ENCODE data around the gene DIMT1. TPM values are rescaled to one million over a fixed set of nuclear protein-coding genes. Genes with fewer than 3 reads are reported as not detected.

The DIMT1 gene
- total and polyA plus RNA-seq, 2 of the 4 experiments (the other 2 are of a cell fraction) = 27.5 to 46.4 TPM

DNA sequence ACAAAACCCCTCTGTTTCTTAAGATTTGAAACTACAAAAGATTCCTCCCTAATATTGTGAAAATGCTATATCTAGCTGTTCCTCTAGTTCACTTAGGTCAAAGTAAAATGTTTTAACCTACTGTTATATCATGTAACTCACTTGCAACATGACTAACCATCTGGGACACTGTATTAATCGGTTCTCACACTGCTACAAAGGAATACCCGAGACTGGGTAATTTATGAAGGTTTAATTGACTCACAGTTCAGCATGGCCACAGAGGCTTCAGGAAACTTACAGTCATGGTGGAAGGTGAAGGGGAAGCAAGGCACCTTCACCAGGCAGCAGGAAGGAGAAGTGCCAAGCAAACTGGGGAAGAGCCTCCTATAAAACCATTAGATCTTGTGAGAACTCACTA, 34.7 kb downstream of the DIMT1 start:
- TF ChIP-seq CEBPB (IDR thresholded peaks at IDR 0.05; ENCODE audit: low read depth, low read length) (no peak), RFX5 (IDR thresholded peaks at IDR 0.05; ENCODE audit: low read depth, low read length) (no peak), POLR2A (IDR thresholded peaks at IDR 0.05; ENCODE audit: low read depth, low read length) (no peak), CHD1 (IDR thresholded peaks at IDR 0.05; ENCODE audit: low read depth, low read length) (no peak), MAFK (IDR thresholded peaks at IDR 0.05; ENCODE audit: low read depth, low read length) (no peak), MAZ (IDR thresholded peaks at IDR 0.05; ENCODE audit: borderline replicate concordance, low read depth, low read length) (no peak), BHLHE40 (IDR thresholded peaks at IDR 0.05; ENCODE audit: low read depth, low read length) (no peak), FOS (IDR thresholded peaks at IDR 0.05; ENCODE audit: low read depth, low read length) (no peak), MXI1 (IDR thresholded peaks at IDR 0.05; ENCODE audit: borderline replicate concordance, low read depth, low read length) (no peak), RCOR1 (IDR thresholded peaks at IDR 0.05; ENCODE audit: insufficient replicate concordance, low read length) (no peak), RAD21 (IDR thresholded peaks at IDR 0.05; ENCODE audit: low read length) (no peak)
- TF ChIP-seq, protein P1, sequence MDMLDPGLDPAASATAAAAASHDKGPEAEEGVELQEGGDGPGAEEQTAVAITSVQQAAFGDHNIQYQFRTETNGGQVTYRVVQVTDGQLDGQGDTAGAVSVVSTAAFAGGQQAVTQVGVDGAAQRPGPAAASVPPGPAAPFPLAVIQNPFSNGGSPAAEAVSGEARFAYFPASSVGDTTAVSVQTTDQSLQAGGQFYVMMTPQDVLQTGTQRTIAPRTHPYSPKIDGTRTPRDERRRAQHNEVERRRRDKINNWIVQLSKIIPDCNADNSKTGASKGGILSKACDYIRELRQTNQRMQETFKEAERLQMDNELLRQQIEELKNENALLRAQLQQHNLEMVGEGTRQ (IDR thresholded peaks at IDR 0.05; ENCODE audit: low read depth, low read length) = no peak
- TF ChIP-seq, protein P2, sequence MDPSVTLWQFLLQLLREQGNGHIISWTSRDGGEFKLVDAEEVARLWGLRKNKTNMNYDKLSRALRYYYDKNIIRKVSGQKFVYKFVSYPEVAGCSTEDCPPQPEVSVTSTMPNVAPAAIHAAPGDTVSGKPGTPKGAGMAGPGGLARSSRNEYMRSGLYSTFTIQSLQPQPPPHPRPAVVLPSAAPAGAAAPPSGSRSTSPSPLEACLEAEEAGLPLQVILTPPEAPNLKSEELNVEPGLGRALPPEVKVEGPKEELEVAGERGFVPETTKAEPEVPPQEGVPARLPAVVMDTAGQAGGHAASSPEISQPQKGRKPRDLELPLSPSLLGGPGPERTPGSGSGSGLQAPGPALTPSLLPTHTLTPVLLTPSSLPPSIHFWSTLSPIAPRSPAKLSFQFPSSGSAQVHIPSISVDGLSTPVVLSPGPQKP (IDR thresholded peaks at IDR 0.05; ENCODE audit: borderline replicate concordance, low read depth, low read length) = no peak
- no peak overlapping the region for H3K56ac ChIP-seq (ENCODE audit: extremely low read depth, insufficient read depth, low read length)
- in situ Hi-C loops (cut with MboI; ENCODE audit: low sequenced_read_pairs) (no loop called here), dilution Hi-C loops (cut with HindIII; ENCODE audit: low sequenced_read_pairs, unreplicated experiment) (no loop called here), intact Hi-C loops (cut with micrococcal nuclease) (no loop called here)
- no peak overlapping the region for H2BK15ac ChIP-seq (ENCODE audit: low read depth, low read length)
- BruUV-seq (replicated peaks) = no TSS peak
- peaks cover 17% of the 10 kb centered on the region for H3K36me3 ChIP-seq (ENCODE audit: control insufficient read depth, insufficient read depth, low read length)
- no peak overlapping the region for H4K91ac ChIP-seq (ENCODE audit: insufficient read depth, low read depth, low read length)
- no peak overlapping the region for H2BK120ac ChIP-seq (ENCODE audit: low read depth, low read length)
- no peak overlapping the region for H3K18ac ChIP-seq (ENCODE audit: low read depth, low read length)
- no peaks in the 10 kb centered on the region for H3K27me3 ChIP-seq (ENCODE audit: control insufficient read depth, insufficient read depth, low read length)
- H3K9ac ChIP-seq (ENCODE audit: low read depth, low read length) = no peak overlapping the region
- H2AFZ ChIP-seq (replicated peaks; ENCODE audit: low read length, poor library complexity) = no peak overlapping the region
- no peak overlapping the region for H3K4ac ChIP-seq (ENCODE audit: low read depth, low read length)
- H4K8ac ChIP-seq (ENCODE audit: low read depth in 2 of 2, low read length in 2 of 2) = no peak overlapping the region
- no peak overlapping the region for H4K5ac ChIP-seq (ENCODE audit: low read depth, low read length)
- H2AK5ac ChIP-seq (ENCODE audit: low read depth, low read length) = no peak overlapping the region
- WGBS, 2 experiments (ENCODE audit: extremely low coverage in 2 of 2, insufficient read length in 1 of 2) = no CpG with 5 or more reads among the region's 2 CpGs
- no peak overlapping the region for H3K4me3 ChIP-seq (ENCODE audit: insufficient read depth, low read depth, low read length)
- H3K79me1 ChIP-seq (ENCODE audit: low read depth in 1 of 2, low read length in 2 of 2) = no peaks in the 10 kb centered on the region; a peak in 1 of 4 replicates
- H3K27ac ChIP-seq (ENCODE audit: insufficient read depth, low read length) = no peak overlapping the region
- no peak overlapping the region for H2AK9ac ChIP-seq (replicated peaks; ENCODE audit: low read depth, low read length, poor library complexity)
- no peaks in the 10 kb centered on the region for H4K20me1 ChIP-seq (ENCODE audit: insufficient read depth, low read length)
- ChIA-PET CTCF (no interaction called here), POLR2A (ENCODE audit: unreplicated experiment) (no interaction called here)
- no peak overlapping the region for H2BK20ac ChIP-seq (ENCODE audit: low read depth, low read length)
- H3K4me2 ChIP-seq (ENCODE audit: low read depth, low read length) = no peak overlapping the region
- no peak overlapping the region for H3K14ac ChIP-seq (replicated peaks; ENCODE audit: low read depth, low read length)
- DNase-seq (no peak), ATAC-seq (ENCODE audit: low read depth) (no peak)
- H3K9me1 ChIP-seq (ENCODE audit: insufficient read depth, low read length) = no peaks in the 10 kb centered on the region
- no peak overlapping the region for H3K23ac ChIP-seq (ENCODE audit: low read depth, low read length)
- H3K9me3 ChIP-seq (ENCODE audit: control insufficient read depth, insufficient read depth, low read length) = no peaks in the 10 kb centered on the region
- no peak overlapping the region for H2BK5ac ChIP-seq (ENCODE audit: low read depth, low read length, poor library complexity, severe bottlenecking)
- H3K4me1 ChIP-seq (ENCODE audit: control insufficient read depth, insufficient read depth, low read length) = no peaks in the 10 kb centered on the region

Measured in IMR-90 (cell line).